Ovary (tissue), 9 donors: ENCODE measurements around the gene LRRC70. TPM values are rescaled to one million over a fixed set of nuclear protein-coding genes. Genes with fewer than 3 reads are reported as not detected.

Experiments
- DNase-seq, 5 donors: peaks; one replicate each; pipeline ENCODE4 v3.0.0-alpha.2; 2019 to 2020
- H3K27ac ChIP-seq, 2 donors: fragments of 200-600 bp; one replicate each; pipeline versions ENCODE4 v1.5.1 to v1.8.0; 2019 to 2022
- H3K27me3 ChIP-seq: fragments of 200-600 bp; one replicate; pipeline ENCODE4 v1.8.0; 2022
- H3K36me3 ChIP-seq: fragments of 200-600 bp; sonication (generic); one replicate; pipeline ENCODE4 v1.5.1; 2019
- H3K4me1 ChIP-seq: one replicate; pipeline ENCODE4 v1.8.1; 2013; ENCODE audit warnings: mild to moderate bottlenecking, moderate library complexity; ENCODE audit not compliant: insufficient read depth
- H3K4me3 ChIP-seq: fragments of 200-600 bp; sonication (generic); one replicate; pipeline ENCODE4 v1.5.1; 2017
- H3K9me3 ChIP-seq, 2 donors: fragments of 200-600 bp in 1 of 2; sonication (generic) in 1 of 2; one replicate each; pipeline versions ENCODE4 v1.5.1 to v1.8.1; 2013 to 2019; ENCODE audit warnings: mild to moderate bottlenecking in 1 of 2, moderate library complexity in 1 of 2
- CTCF ChIP-seq, 3 donors: fragments of 450-650 bp in 2 of 3; fragments of 200-600 bp in 1 of 3; IDR thresholded peaks; one replicate each; pipeline versions ENCODE4 v1.5.1 to v1.8.0; 2016 to 2022; ENCODE audit warnings: antibody characterized with exemption in 3 of 3, mild to moderate bottlenecking in 1 of 3
- EP300 ChIP-seq: sonication (generic); formaldehyde crosslinking; IDR thresholded peaks from one replicate; pipeline ENCODE4 v1.6.1; 2017; ENCODE audit warnings: antibody characterized with exemption
- POLR2A ChIP-seq: fragments of 450-650 bp; IDR thresholded peaks from one replicate; pipeline ENCODE4 v1.6.1; 2017; ENCODE audit warnings: antibody characterized with exemption, mild to moderate bottlenecking, moderate library complexity
- WGBS, 3 donors: extraction: QIAGEN DNeasy Blood & Tissue Kit in 1 of 3; methylation state at CpG; one replicate each; pipeline versions ENCODE4 v1.1.5 to v1.1.7; 2013 to 2017; 5-methylcytosine and 5-hydroxymethylcytosine counted together
- intact Hi-C, 4 donors: fragments of 100-400 bp; cut with DNase I; formaldehyde crosslinking; loops; one replicate each; pipeline versions ENCODE4 v1.11.0 to v1.15.1; 2022 to 2023
- polyA plus RNA-seq, 2 donors: library from polyadenylated mRNA; stranded (reverse); fragments of 200-250 nt in 1 of 2; fragments of 350-450 nt in 1 of 2; fragmentation: Illumina TruSeq in 1 of 2; extraction: RNeasy Lipid Tissue Mini Kit (QIAGEN cat#74804) in 1 of 2; gene quantifications; one replicate each; pipeline ENCODE4 v1.2.3, GENCODE V29; 2013 to 2014
- total RNA-seq, 7 donors: library from RNA; depleted of rRNA in 2 of 7; stranded (reverse); fragments of >200 nt in 2 of 7; fragmentation: NEBNext Ultra II Directional in 3 of 7; extraction: Animal tissue kit (Norgen Biotek cat#: 25700) in 3 of 7; gene quantifications; one replicate each; pipeline versions ENCODE4 v1.1.0 to v1.2.4, GENCODE V29; 2016 to 2023
- donor health status: DM: no; HTN: no; CAD: no; lungs with moderate emphysema.
- donor health status: DM: no; HTN: no; CAD: no.
- donor health status: Bipolar disorder and iron deficiency.
- donor health status: DM: yes; HTN: yes; CAD: no.
- donor health status: DM: no; HTN: no; CAD: no.
- donor health status: DM: yes; HTN: yes; CAD: no.

LRRC70 gene
- total and polyA plus RNA-seq, 9 donors = 2.2 to 7.5 (median 3.3) TPM

- 83 to 91% (median 87%) methylated on average over 8 of the region's 8 CpGs for WGBS, 3 donors
Observed at GRCh38 chr5:62581836-62582597, 3.4 kb downstream of the LRRC70 start.

GRCh38 chr5:62584391-62584790, 5.8 kb downstream of the LRRC70 start:
- no peaks in the 10 kb centered on the region for H3K36me3 ChIP-seq
- no peak overlapping the region for H3K4me3 ChIP-seq
- TF ChIP-seq POLR2A = no peak
- intact Hi-C loops = no loop called here
- 96 to 99% (median 99%) methylated on average over 3 of the region's 3 CpGs for WGBS, 3 donors
- peaks cover 3% of the 10 kb centered on the region for H3K4me1 ChIP-seq
- H3K27ac ChIP-seq = no peak overlapping the region
- no peaks in the 10 kb centered on the region for H3K27me3 ChIP-seq
- no peak for DNase-seq
- H3K9me3 ChIP-seq = no peaks in the 10 kb centered on the region

More at GRCh38 chr5:62581836-62582597, 3.4 kb downstream of the LRRC70 start:
- Histone ChIP-seq H3K9me3 (no peaks in the 10 kb centered on the region), H3K4me1 (peaks cover 3% of the 10 kb centered on the region), H3K36me3 (no peaks in the 10 kb centered on the region), H3K27ac (no peak overlapping the region), H3K4me3 (no peak overlapping the region), H3K27me3 (no peaks in the 10 kb centered on the region)
- intact Hi-C loops = no loop called here
- no peak for TF ChIP-seq POLR2A
- TF ChIP-seq CTCF (IDR thresholded peaks at IDR 0.05) = no peak
- TF ChIP-seq EP300 = no peak
- no peak for DNase-seq

GRCh38 chr5:62585306-62585705, 6.7 kb downstream of the LRRC70 start:
- 57 to 67% (median 61%) methylated on average over 2 of the region's 2 CpGs for WGBS, 3 donors
- Histone ChIP-seq H3K36me3 (no peaks in the 10 kb centered on the region), H3K4me1 (peaks cover 3% of the 10 kb centered on the region), H3K27ac (no peak overlapping the region), H3K9me3 (no peaks in the 10 kb centered on the region), H3K27me3 (no peaks in the 10 kb centered on the region), H3K4me3 (no peak overlapping the region)
- no peak for TF ChIP-seq EP300
- no peak for TF ChIP-seq POLR2A
- no peak for TF ChIP-seq CTCF (IDR thresholded peaks at IDR 0.05)
- intact Hi-C loops = no loop called here
- DNase-seq = no peak

GRCh38 chr5:62585751-62586150, 7.1 kb downstream of the LRRC70 start:
- Histone ChIP-seq H3K4me3 (no peak overlapping the region), H3K27me3 (no peaks in the 10 kb centered on the region), H3K27ac (no peak overlapping the region), H3K36me3 (no peaks in the 10 kb centered on the region), H3K4me1 (peaks cover 3% of the 10 kb centered on the region), H3K9me3 (no peaks in the 10 kb centered on the region)
- intact Hi-C loops = no loop called here
- TF ChIP-seq POLR2A = no peak
- no peak for TF ChIP-seq CTCF (IDR thresholded peaks at IDR 0.05)
- no peak for TF ChIP-seq EP300
- no peak for DNase-seq

- no peaks in the 10 kb centered on the region for H3K36me3 ChIP-seq
- no peak for TF ChIP-seq POLR2A
- TF ChIP-seq CTCF (IDR thresholded peaks at IDR 0.05) = no peak
- no peak for TF ChIP-seq EP300
- H3K4me3 ChIP-seq = no peak overlapping the region
- H3K9me3 ChIP-seq = no peaks in the 10 kb centered on the region
- 76 to 93% (median 85%) methylated on average over 3 of the region's 3 CpGs for WGBS, 3 donors
- no peak for DNase-seq
- H3K27me3 ChIP-seq = no peaks in the 10 kb centered on the region
- H3K4me1 ChIP-seq = peaks cover 3% of the 10 kb centered on the region
- intact Hi-C loops = no loop called here
- H3K27ac ChIP-seq = no peak overlapping the region
Observed at GRCh38 chr5:62587737-62588136, 9.1 kb downstream of the LRRC70 start.
